Upper lobe of left lung (tissue), 4 donors: Measurements from ENCODE around the gene CYTL1.

Source experiments
- CTCF ChIP-seq, 6 experiments: fragments of 450-650 bp in 4 of 6; fragments of 200-600 bp in 2 of 6; sonication (generic) in 2 of 6; IDR thresholded peaks; one replicate each; pipeline ENCODE4 v1.5.1; 2016 to 2019; ENCODE audit warnings: antibody characterized with exemption in 6 of 6
- POLR2A ChIP-seq, 4 donors: fragments of 450-650 bp; IDR thresholded peaks; one replicate each; pipeline ENCODE4 v1.5.1; 2016 to 2017; ENCODE audit warnings: antibody characterized with exemption in 4 of 4, mild to moderate bottlenecking in 2 of 4
- POLR2AphosphoS5 ChIP-seq, 2 donors: sonication (generic); formaldehyde crosslinking; IDR thresholded peaks; one replicate each; pipeline ENCODE4 v1.5.1; 2017; ENCODE audit warnings: antibody characterized with exemption in 2 of 2

- TF ChIP-seq POLR2AphosphoS5 (IDR thresholded peaks at IDR 0.05) (no peak), POLR2A (IDR thresholded peaks at IDR 0.05) (no peak), CTCF (IDR thresholded peaks at IDR 0.05) (no peak)
Measured at GRCh38 chr4:5030927-5031326, 11.7 kb upstream of the CYTL1 start.
